GM23338 (cell line): ENCODE results near the gene MATN1. TPM values are rescaled to one million over a fixed set of nuclear protein-coding genes. Genes with fewer than 3 reads are reported as not detected.

Experiments
- ATAC-seq: fragments of 200-7000 bp; cut with Tn5 transposase; 3 replicates; pipeline ENCODE4 v1.9.1; 2020
- DNase-seq: peaks from one replicate; pipeline ENCODE4 v3.0.0-alpha.2; 2015; ENCODE audit warnings: low spot score
- H2AFZ ChIP-seq: fragments of 200-600 bp; sonication (generic); 2 replicates; pipeline ENCODE4 v1.8.0; 2016; ENCODE audit warnings: antibody characterized with exemption, mild to moderate bottlenecking, moderate library complexity
- H3F3A ChIP-seq: fragments of 200-600 bp; sonication (generic); replicated peaks from 2 replicates; pipeline ENCODE4 v1.8.0; 2017; ENCODE audit warnings: antibody characterized with exemption, mixed run types, low read depth
- H3K27ac ChIP-seq: fragments of 200-600 bp; sonication (generic); 2 replicates; pipeline ENCODE4 v1.6.1; 2016; ENCODE audit warnings: low read depth
- H3K27me3 ChIP-seq: fragments of 200-600 bp; sonication (generic); 2 replicates; pipeline ENCODE4 v1.8.0; 2016; ENCODE audit warnings: mild to moderate bottlenecking, mixed run types, moderate library complexity; ENCODE audit not compliant: insufficient read depth
- H3K36me3 ChIP-seq: fragments of 200-600 bp; sonication (generic); 2 replicates; pipeline ENCODE4 v1.8.0; 2016; ENCODE audit warnings: mild to moderate bottlenecking; ENCODE audit not compliant: insufficient read depth
- H3K4me1 ChIP-seq: fragments of 200-600 bp; sonication (generic); 2 replicates; pipeline ENCODE4 v1.8.0; 2016; ENCODE audit warnings: mild to moderate bottlenecking, moderate library complexity; ENCODE audit not compliant: insufficient read depth
- H3K4me2 ChIP-seq: fragments of 200-600 bp; sonication (generic); 2 replicates; pipeline ENCODE4 v1.7.1; 2017; ENCODE audit warnings: mixed run types
- H3K4me3 ChIP-seq: fragments of 200-600 bp; sonication (generic); 2 replicates; pipeline ENCODE4 v1.6.1; 2016; ENCODE audit warnings: mixed run types
- H3K79me2 ChIP-seq: fragments of 200-600 bp; sonication (generic); replicated peaks from 2 replicates; pipeline ENCODE4 v1.8.0; 2017; ENCODE audit warnings: mild to moderate bottlenecking; ENCODE audit not compliant: insufficient read depth
- H3K9me2 ChIP-seq: fragments of 200-600 bp; sonication (generic); 2 replicates; pipeline ENCODE4 v1.8.0; 2017; ENCODE audit not compliant: insufficient read depth
- H4K20me1 ChIP-seq: fragments of 200-600 bp; sonication (generic); replicated peaks from 2 replicates; pipeline ENCODE4 v1.8.0; 2017; ENCODE audit warnings: mild to moderate bottlenecking; ENCODE audit not compliant: insufficient read depth
- H3K27ac Mint-ChIP-seq: 2 replicates; pipeline ENCODE4 v1.8.0; 2020; ENCODE audit warnings: inconsistent platforms, mild to moderate bottlenecking, moderate library complexity, mixed read lengths
- H3K27me3 Mint-ChIP-seq: 3 replicates; pipeline ENCODE4 v1.8.0; 2022; ENCODE audit warnings: low read depth, mild to moderate bottlenecking, moderate library complexity, mixed read lengths, inconsistent platforms; ENCODE audit not compliant: insufficient read depth, poor library complexity
- H3K36me3 Mint-ChIP-seq: 3 replicates; pipeline ENCODE4 v1.8.0; 2021; ENCODE audit warnings: low read depth, mild to moderate bottlenecking, inconsistent platforms, moderate library complexity, mixed read lengths
- H3K4me1 Mint-ChIP-seq: 3 replicates; pipeline ENCODE4 v1.8.0; 2020; ENCODE audit warnings: mild to moderate bottlenecking, inconsistent platforms, mixed read lengths
- H3K4me3 Mint-ChIP-seq: 3 replicates; pipeline ENCODE4 v1.8.0; 2021; ENCODE audit warnings: moderate library complexity, mild to moderate bottlenecking, inconsistent platforms, mixed read lengths
- H3K9me3 Mint-ChIP-seq: 3 replicates; pipeline ENCODE4 v1.8.0; 2020; ENCODE audit warnings: moderate library complexity, mild to moderate bottlenecking, inconsistent platforms, mixed read lengths
- CREB1 ChIP-seq: fragments of 250-450 bp; sonication (Bioruptor Pico); IDR thresholded peaks from 2 replicates; pipeline ENCODE4 v1.5.0; 2020; ENCODE audit warnings: low read depth, mild to moderate bottlenecking, moderate library complexity
- CTCF ChIP-seq, 2 experiments: fragments of 200-600 bp in 1 of 2; sonication (generic) in 1 of 2; conservative IDR thresholded peaks; 2 replicates each; pipeline versions ENCODE4 v1.5.1 to v1.6.1; 2016 to 2017; ENCODE audit warnings: antibody characterized with exemption in 2 of 2, low read depth in 2 of 2, mild to moderate bottlenecking in 2 of 2, moderate library complexity in 1 of 2
- ETS1 ChIP-seq: IDR thresholded peaks from 2 replicates; pipeline ENCODE4 v1.6.1; 2016; ENCODE audit warnings: antibody characterized with exemption
- EZH2 ChIP-seq: fragments of 200-600 bp; sonication (generic); IDR thresholded peaks from one replicate; pipeline ENCODE4 v1.8.0; 2017; ENCODE audit warnings: antibody characterized with exemption, mild to moderate bottlenecking, low read depth; ENCODE audit not compliant: unreplicated experiment
- EZH2phosphoT487 ChIP-seq: fragments of 200-600 bp; sonication (generic); IDR thresholded peaks from one replicate; pipeline ENCODE4 v1.8.1; 2018; ENCODE audit warnings: antibody characterized with exemption; ENCODE audit not compliant: unreplicated experiment
- JUNB ChIP-seq: IDR thresholded peaks from one replicate; pipeline ENCODE4 v1.6.1; 2016; ENCODE audit warnings: antibody characterized with exemption; ENCODE audit not compliant: unreplicated experiment
- NANOG ChIP-seq: IDR thresholded peaks from 2 replicates; pipeline ENCODE4 v1.6.1; 2016; ENCODE audit warnings: antibody characterized with exemption, borderline replicate concordance
- POLR2AphosphoS5 ChIP-seq: IDR thresholded peaks from 2 replicates; pipeline ENCODE4 v1.6.1; 2016; ENCODE audit warnings: antibody characterized with exemption, low read depth
- REST ChIP-seq: IDR thresholded peaks from one replicate; pipeline ENCODE4 v1.6.1; 2018; ENCODE audit warnings: antibody characterized with exemption; ENCODE audit not compliant: unreplicated experiment
- STAT1 ChIP-seq: IDR thresholded peaks from one replicate; pipeline ENCODE4 v1.6.1; 2016; ENCODE audit warnings: antibody characterized with exemption; ENCODE audit not compliant: unreplicated experiment
- ZNF114 ChIP-seq: fragments of 250-450 bp; sonication (Bioruptor Pico); IDR thresholded peaks from 2 replicates; pipeline ENCODE4 v1.5.0; 2020; ENCODE audit warnings: mild to moderate bottlenecking, moderate library complexity
- ZNF331 ChIP-seq: fragments of 250-450 bp; sonication (Bioruptor Pico); IDR thresholded peaks from 2 replicates; pipeline ENCODE4 v1.5.0; 2020; ENCODE audit warnings: low read depth, mild to moderate bottlenecking, moderate library complexity
- ZNF462 ChIP-seq: fragments of 250-450 bp; sonication (Bioruptor Pico); IDR thresholded peaks from 2 replicates; pipeline ENCODE4 v1.5.0; 2020; ENCODE audit warnings: mild to moderate bottlenecking, moderate library complexity
- polyA plus RNA-seq: library from polyadenylated mRNA; unstranded; fragments of >200 nt; fragmentation: Nextera tagmentation; extraction: Ambion mirVana; gene quantifications from 2 replicates; pipeline ENCODE4 v1.2.1, GENCODE V29; 2016
- total RNA-seq: library from RNA; depleted of rRNA; stranded (reverse); fragments of >200 nt; shearing (Covaris generic); gene quantifications from 2 replicates; pipeline ENCODE4 v1.2.3, GENCODE V29; 2014

The MATN1 gene
- total and polyA plus RNA-seq, 2 experiments from 2014 or later: 0.08 to 0.31 TPM

GRCh38 chr1:30731109-30731805, 7.9 kb upstream of the MATN1 start:
- no peak overlapping the region for H2AFZ ChIP-seq
- H3K36me3 ChIP-seq: no peaks in the 10 kb centered on the region
- H4K20me1 ChIP-seq: no peaks in the 10 kb centered on the region
- no peaks in the 10 kb centered on the region for H3K79me2 ChIP-seq
- H3K4me1 Mint-ChIP-seq: peaks cover 28% of the 10 kb centered on the region
- peaks cover 12% of the 10 kb centered on the region for H3K27me3 Mint-ChIP-seq
- H3K4me2 ChIP-seq: no peak overlapping the region
- no peak overlapping the region for H3K27ac ChIP-seq
- no peak overlapping the region for H3K4me3 Mint-ChIP-seq
- H3K9me2 ChIP-seq: no peaks in the 10 kb centered on the region
- ATAC-seq: no peak
- no peaks in the 10 kb centered on the region for H3F3A ChIP-seq
- no peaks in the 10 kb centered on the region for H3K9me3 Mint-ChIP-seq
- DNase-seq: no peak
- no peak overlapping the region for H3K4me3 ChIP-seq
- no peaks in the 10 kb centered on the region for H3K27me3 ChIP-seq
- no peak overlapping the region for H3K27ac Mint-ChIP-seq
- peaks cover 11% of the 10 kb centered on the region for H3K4me1 ChIP-seq
- no peaks in the 10 kb centered on the region for H3K36me3 Mint-ChIP-seq
- TF ChIP-seq ZNF331 (CRISPR knock-in tag): no peak
- no peak for TF ChIP-seq CREB1 (CRISPR knock-in tag)
- TF ChIP-seq STAT1: no peak
- TF ChIP-seq NANOG: no peak
- TF ChIP-seq JUNB: no peak
- TF ChIP-seq ZNF462 (CRISPR knock-in tag): no peak
- TF ChIP-seq CTCF (conservative IDR thresholded peaks at IDR 0.05; ENCODE audit: low read depth in 2 of 2): no peak
- no peak for TF ChIP-seq ETS1
- no peak for TF ChIP-seq POLR2AphosphoS5
- TF ChIP-seq EZH2: no peak
- TF ChIP-seq REST: no peak
- TF ChIP-seq EZH2phosphoT487: no peak
- no peak for TF ChIP-seq ZNF114 (CRISPR knock-in tag)
